Activated naive CD8-positive, alpha-beta T cell treated with anti-CD3 and anti-CD28 coated beads for 36 hours (primary cell): ENCODE results near the gene PCNX2. TPM values are rescaled to one million over a fixed set of nuclear protein-coding genes. Genes with fewer than 3 reads are reported as not detected.

Experiments used
- DNase-seq: peaks from one replicate; pipeline ENCODE4 v3.0.0; 2021
- H3K27ac Mint-ChIP-seq: one replicate; pipeline ENCODE4 v1.8.0; 2022; ENCODE audit warnings: mild to moderate bottlenecking, moderate library complexity, mixed read lengths
- H3K27me3 Mint-ChIP-seq: one replicate; pipeline ENCODE4 v1.8.0; 2022; ENCODE audit warnings: mild to moderate bottlenecking, mixed read lengths
- H3K36me3 Mint-ChIP-seq: one replicate; pipeline ENCODE4 v1.8.0; 2021; ENCODE audit warnings: mild to moderate bottlenecking, mixed read lengths
- H3K4me1 Mint-ChIP-seq: one replicate; pipeline ENCODE4 v1.8.0; 2021; ENCODE audit warnings: mixed read lengths
- H3K4me3 Mint-ChIP-seq: one replicate; pipeline ENCODE4 v1.8.0; 2022; ENCODE audit warnings: mild to moderate bottlenecking, moderate library complexity, mixed read lengths
- H3K9me3 Mint-ChIP-seq: one replicate; pipeline ENCODE4 v1.8.0; 2022; ENCODE audit warnings: mixed read lengths
- total RNA-seq, 2 experiments: library from RNA; stranded (reverse); gene quantifications; one replicate each; pipeline ENCODE4 v1.2.3, GENCODE V29; 2021

Gene PCNX2
- total RNA-seq, 2 experiments from 2014 or later = 10.6 to 12.5 TPM

DNA sequence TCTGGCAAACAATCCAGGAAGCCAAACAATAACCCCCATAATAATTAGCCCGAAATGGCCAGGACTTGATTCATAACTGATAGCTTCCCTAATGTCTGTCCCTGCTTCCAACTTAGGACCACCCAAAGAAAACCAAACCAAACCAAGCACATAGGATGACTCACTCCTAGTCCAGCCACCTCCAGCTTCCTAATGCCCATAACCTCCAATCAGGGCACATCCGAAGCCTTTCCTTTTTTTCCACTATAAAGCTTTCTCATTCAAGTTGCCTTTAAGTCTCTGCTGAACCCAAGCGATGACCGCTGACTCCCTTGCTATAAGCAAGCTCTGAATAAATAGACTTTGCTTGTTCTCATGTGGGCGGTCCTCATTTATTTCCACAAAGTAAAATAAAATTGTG lies 40.4 kb downstream of the PCNX2 start:
- DNase-seq = no peak
- no peaks in the 10 kb centered on the region for H3K27me3 Mint-ChIP-seq
- no peaks in the 10 kb centered on the region for H3K4me1 Mint-ChIP-seq
- H3K9me3 Mint-ChIP-seq = no peaks in the 10 kb centered on the region
- no peak overlapping the region for H3K4me3 Mint-ChIP-seq
- H3K27ac Mint-ChIP-seq = no peak overlapping the region
- peaks cover 22% of the 10 kb centered on the region for H3K36me3 Mint-ChIP-seq

DNA sequence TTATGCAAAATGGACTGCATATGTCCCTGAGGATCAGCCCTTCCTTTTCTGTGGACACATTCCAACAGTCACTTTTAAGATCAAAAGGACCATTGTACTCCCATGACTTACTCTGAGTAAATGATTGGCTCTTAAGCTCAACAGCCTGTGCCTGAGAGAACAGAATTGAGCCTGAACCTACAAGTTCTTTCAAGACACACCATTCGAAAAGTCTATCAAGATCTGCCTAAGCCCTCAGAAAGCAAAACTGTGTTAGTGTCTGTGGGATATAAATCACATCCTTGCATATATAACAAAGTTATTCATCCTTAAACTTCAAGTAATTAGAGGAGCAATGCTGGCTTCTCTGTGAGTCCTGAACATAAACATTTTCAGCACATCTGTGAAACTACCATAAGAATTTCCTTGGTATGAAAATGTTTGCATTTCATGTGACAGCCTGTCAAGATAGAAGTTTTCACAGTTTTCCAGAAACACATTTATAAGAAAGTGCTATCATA lies 41.6 kb downstream of the PCNX2 start:
- no peak overlapping the region for H3K27ac Mint-ChIP-seq
- no peaks in the 10 kb centered on the region for H3K9me3 Mint-ChIP-seq
- H3K4me1 Mint-ChIP-seq = no peaks in the 10 kb centered on the region
- H3K27me3 Mint-ChIP-seq = no peaks in the 10 kb centered on the region
- DNase-seq = no peak
- H3K4me3 Mint-ChIP-seq = no peak overlapping the region
- peaks cover 19% of the 10 kb centered on the region for H3K36me3 Mint-ChIP-seq

DNA sequence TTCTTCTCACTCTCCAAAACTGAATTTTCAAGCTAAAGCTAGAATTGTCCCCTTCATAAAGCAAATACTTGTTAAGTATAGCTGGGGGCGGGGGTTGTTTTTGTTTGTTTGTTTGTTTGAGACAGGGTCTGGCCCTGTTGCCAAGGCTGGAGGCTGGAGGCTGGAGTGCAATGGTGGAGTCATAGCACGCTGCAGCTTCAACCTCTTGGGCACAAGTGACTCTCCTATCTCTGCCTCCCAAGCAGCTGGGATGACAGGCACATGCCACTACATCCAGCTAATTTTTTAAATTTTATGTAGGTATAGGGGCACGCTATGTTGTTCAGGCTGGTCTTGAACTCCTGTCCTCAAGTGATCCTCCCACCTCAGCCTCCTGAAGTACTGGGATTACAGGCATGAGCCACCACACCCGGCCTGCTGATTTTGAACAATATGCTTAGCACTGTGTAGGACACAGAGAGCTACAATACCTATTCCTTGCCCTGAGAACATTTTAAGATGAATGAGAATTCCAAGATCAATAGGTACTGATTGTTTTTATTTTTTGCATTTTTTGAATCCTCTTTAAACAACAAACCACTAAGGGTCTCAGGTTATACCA lies 42.2 kb downstream of the PCNX2 start:
- DNase-seq = no peak
- H3K9me3 Mint-ChIP-seq = no peaks in the 10 kb centered on the region
- H3K4me1 Mint-ChIP-seq = no peaks in the 10 kb centered on the region
- no peaks in the 10 kb centered on the region for H3K27me3 Mint-ChIP-seq
- H3K4me3 Mint-ChIP-seq = no peak overlapping the region
- H3K27ac Mint-ChIP-seq = no peak overlapping the region
- peaks cover 18% of the 10 kb centered on the region for H3K36me3 Mint-ChIP-seq

DNA sequence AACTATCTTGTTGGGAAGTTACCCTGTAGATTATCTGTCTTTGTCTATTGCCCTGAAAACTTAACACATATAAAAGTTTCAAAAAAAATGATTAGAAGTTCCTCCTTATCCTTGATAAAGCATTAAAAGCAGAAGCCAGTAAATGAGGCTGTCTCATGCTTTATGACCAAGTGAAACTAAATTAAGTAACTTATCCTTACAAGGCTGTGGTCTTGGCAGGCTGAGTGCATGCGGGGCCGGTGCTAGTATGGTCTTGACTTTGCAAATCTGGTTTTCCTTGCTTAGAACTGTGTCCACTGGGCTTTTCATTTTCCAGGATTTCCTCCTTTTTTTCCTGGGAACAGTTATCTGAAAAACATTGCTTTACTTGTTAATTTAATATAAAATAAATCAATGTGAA lies 43.1 kb downstream of the PCNX2 start:
- DNase-seq = no peak
- no peaks in the 10 kb centered on the region for H3K9me3 Mint-ChIP-seq
- peaks cover 14% of the 10 kb centered on the region for H3K36me3 Mint-ChIP-seq
- H3K27ac Mint-ChIP-seq = no peak overlapping the region
- no peaks in the 10 kb centered on the region for H3K27me3 Mint-ChIP-seq
- no peaks in the 10 kb centered on the region for H3K4me1 Mint-ChIP-seq
- no peak overlapping the region for H3K4me3 Mint-ChIP-seq

DNA sequence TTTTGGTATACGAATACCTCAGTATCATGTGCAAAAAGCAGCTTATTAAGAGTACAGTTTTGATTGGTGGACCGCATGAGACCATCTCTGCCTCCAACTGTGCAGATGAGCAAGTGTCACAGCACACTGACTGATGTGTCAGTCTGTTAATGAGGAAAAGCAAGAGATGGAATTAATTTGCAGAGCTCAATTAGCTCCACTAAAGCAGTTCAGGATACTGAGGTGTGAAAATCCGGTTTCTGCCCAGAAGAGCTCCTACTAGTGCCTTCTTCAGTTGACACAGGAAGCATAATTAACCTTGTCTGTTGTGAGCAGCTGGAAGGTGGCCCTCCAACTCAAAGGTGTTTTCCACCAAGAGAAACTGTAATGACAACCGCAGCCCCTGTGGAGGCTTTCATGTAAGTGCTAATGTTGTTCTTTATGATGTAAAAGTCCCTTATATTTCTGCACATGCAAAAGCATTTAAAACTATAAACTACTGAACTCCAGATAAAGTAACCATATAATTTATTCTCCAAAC lies 44.3 kb downstream of the PCNX2 start:
- Mint-ChIP-seq H3K27ac (no peak overlapping the region), H3K4me3 (no peak overlapping the region), H3K27me3 (no peaks in the 10 kb centered on the region), H3K36me3 (peaks cover 10% of the 10 kb centered on the region), H3K4me1 (no peaks in the 10 kb centered on the region), H3K9me3 (no peaks in the 10 kb centered on the region)
- DNase-seq = no peak

DNA sequence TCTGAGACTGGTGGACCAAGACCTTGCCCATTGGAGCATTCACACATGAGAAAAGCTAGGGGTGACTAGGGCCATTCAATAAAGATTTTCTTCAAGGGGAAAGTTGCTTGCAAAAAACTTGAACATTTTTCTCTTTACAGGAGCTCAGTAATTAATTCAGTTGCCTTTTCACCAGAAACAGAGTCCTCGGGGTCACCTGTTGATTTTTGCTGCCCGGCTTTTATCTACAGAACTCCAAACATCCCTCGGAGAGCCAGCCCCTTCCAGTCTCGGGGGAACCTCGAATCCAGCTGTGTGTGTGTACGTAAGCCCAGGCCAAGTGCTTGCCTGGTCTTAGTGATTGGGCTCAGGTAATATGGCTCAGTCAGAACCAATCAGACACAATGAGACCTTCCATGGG lies 47.5 kb downstream of the PCNX2 start:
- Mint-ChIP-seq H3K4me3 (no peak overlapping the region), H3K27ac (no peak overlapping the region), H3K9me3 (no peaks in the 10 kb centered on the region), H3K4me1 (no peaks in the 10 kb centered on the region), H3K27me3 (no peaks in the 10 kb centered on the region), H3K36me3 (peaks cover 17% of the 10 kb centered on the region)
- no peak for DNase-seq

DNA sequence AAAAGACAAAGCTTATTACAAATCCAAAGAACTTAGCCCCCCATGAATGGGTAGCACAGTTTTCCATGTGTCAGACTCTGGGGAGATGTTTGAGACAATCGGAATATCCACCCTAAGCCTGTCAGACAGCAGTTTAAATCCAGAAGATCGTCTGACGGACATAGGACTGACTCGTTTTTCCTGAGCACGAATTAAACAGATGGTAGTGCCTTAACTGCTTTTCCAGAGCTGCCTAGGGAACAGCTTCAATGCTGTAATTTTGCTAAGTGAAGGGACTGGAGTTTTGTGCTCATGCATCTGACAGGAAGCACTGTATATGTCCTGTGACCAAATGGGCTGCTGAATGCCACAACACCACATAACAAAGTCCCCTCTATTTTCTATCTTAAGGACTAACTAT lies 48.6 kb downstream of the PCNX2 start:
- no peak overlapping the region for H3K4me3 Mint-ChIP-seq
- no peaks in the 10 kb centered on the region for H3K4me1 Mint-ChIP-seq
- DNase-seq = no peak
- no peaks in the 10 kb centered on the region for H3K27me3 Mint-ChIP-seq
- no peaks in the 10 kb centered on the region for H3K9me3 Mint-ChIP-seq
- no peak overlapping the region for H3K27ac Mint-ChIP-seq
- H3K36me3 Mint-ChIP-seq = peaks cover 17% of the 10 kb centered on the region

DNA sequence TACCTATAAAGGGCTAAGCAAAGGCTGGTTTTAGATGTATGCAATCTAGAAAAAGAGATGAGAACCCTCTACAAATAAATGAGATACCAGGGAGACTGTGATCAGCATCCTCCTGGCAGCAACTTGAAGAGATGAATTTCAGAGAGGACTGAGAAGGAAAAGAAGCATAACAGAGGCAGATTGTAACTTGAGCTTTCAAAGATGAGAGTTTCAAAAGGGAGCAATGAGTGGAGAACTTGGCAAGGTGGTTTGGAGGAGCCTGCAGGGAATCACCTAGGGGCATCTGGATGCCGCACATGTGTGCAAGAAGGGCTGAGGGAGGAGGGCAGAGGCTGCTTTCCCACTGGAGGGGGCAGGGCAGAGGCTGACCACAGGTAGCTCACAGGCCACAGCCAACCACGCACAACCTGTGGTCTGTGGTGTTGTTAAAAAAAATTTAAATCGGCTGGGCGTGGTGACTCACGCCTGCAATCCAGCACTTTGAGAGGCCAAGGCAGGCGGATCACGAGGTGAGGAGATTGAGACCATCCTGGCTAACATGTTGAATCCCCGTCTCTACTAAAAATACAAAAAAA lies 50.2 kb downstream of the PCNX2 start:
- Mint-ChIP-seq H3K36me3 (peaks cover 17% of the 10 kb centered on the region), H3K9me3 (no peaks in the 10 kb centered on the region), H3K27me3 (no peaks in the 10 kb centered on the region), H3K27ac (no peak overlapping the region), H3K4me3 (no peak overlapping the region), H3K4me1 (no peaks in the 10 kb centered on the region)
- DNase-seq = no peak

DNA sequence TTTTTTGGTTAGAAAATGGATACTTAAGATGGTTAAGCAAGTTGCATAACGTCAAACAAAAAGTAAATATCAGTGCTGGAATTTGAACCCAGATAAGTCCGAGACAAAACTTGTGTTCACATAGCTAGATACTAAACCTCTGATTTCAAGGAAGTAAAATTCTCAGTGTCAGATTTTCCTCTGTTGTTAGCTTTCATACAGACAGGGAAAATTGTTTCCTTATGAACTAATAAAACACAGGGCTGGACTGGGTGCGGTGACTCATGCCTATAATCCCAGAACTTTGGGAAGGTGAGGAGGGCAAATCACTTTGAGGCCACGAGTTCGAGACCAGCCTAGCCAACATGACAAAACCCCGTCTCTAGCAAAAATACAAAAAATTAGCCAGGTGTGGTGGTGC lies 51.3 kb downstream of the PCNX2 start:
- H3K27ac Mint-ChIP-seq = no peak overlapping the region
- no peaks in the 10 kb centered on the region for H3K27me3 Mint-ChIP-seq
- no peaks in the 10 kb centered on the region for H3K4me1 Mint-ChIP-seq
- H3K36me3 Mint-ChIP-seq = peaks cover 15% of the 10 kb centered on the region
- DNase-seq = no peak
- no peak overlapping the region for H3K4me3 Mint-ChIP-seq
- H3K9me3 Mint-ChIP-seq = no peaks in the 10 kb centered on the region

DNA sequence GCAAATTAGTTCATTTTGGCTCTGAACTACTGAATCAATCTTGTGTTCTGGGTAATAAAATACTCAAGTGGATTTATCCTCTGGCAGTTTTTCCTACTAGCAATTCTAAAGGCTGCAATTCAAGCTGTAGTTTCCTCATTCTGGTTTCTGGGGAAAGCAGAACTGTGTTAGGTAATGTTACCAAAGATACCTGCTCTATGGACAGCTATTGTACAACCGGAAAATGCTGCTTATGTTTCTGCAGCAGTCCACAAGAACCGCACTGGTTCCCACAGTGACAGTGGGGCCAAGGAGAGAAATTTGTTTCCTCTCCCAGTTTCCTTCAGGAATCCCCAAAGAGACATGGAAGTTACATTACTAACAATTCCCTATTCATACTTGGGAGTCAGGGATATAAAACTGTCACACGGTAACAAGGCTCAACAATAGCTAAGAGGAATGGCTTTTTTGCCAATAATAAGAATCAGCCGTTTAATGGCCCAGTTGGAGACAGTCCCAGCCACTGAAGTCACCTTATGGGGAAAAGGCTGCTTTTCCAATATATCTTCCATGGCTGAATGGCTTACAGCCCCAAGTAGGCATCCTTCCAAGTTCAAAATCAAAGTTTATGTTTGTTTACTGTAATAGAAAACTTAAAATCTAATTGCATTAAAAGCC lies 52.6 kb downstream of the PCNX2 start:
- Mint-ChIP-seq H3K4me1 (no peaks in the 10 kb centered on the region), H3K9me3 (no peaks in the 10 kb centered on the region), H3K27me3 (no peaks in the 10 kb centered on the region), H3K36me3 (peaks cover 7% of the 10 kb centered on the region), H3K27ac (no peak overlapping the region), H3K4me3 (no peak overlapping the region)
- DNase-seq = no peak

DNA sequence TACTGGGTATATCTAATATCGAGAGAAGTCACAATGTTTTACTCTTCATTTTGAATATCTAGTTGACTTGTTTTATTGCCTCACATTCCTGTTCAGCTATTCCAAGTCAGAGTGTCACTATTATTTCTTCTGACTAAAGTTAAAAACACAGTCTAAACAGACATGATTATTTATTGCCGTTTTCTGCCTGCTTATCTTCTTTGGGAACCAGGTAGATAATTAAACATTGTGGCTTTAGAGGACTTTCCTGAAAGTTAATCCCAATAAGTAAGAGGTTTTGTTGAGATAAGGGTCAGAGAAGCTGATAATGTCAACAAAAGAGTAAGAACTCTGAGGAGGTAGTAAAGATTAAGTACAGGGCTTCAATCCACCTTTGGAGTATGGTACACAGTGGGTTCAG lies 53.8 kb downstream of the PCNX2 start:
- no peaks in the 10 kb centered on the region for H3K4me1 Mint-ChIP-seq
- H3K27me3 Mint-ChIP-seq = no peaks in the 10 kb centered on the region
- H3K4me3 Mint-ChIP-seq = no peak overlapping the region

DNA sequence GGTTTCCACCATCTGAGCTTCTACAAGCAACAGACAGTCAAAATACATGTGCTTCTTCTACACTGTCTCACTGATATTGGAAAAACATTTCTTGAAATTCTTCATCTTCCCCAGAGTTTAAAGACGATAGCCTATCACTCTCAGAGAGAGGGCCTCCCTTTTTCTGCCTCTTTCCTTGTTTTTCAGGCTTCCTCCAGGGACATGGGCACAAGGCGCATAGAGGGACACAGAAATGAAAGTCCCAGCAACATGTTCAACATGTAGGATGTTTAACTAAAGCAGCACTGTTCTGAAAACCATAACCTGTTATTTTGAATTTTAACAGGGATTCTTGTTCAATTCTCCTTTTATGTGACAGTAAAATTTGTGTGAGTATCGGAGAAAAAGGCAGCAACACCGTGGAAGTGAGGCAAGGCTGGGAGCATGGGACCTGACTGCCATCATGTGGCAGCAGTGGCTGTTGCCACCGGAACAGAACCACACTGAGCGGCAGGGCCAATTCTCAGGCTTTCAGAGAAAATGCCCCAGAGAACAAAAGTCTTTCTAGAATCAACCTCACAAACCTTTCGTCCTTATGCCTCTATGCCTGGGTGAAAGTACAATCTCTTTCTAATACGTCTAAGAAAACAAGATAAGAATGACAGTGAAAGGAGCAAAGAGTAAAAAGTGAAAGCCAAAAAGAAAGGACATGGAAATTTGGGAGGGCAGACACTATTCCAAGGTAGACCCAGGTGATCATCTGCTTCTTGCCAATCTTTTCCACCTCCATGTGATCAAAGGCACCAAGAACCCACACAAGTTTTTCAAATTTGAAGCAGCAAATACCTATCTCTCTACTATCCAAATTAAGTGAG lies 54.5 kb downstream of the PCNX2 start:
- Mint-ChIP-seq H3K4me3 (no peak overlapping the region), H3K27ac (no peak overlapping the region), H3K27me3 (no peaks in the 10 kb centered on the region), H3K9me3 (no peaks in the 10 kb centered on the region), H3K36me3 (peaks cover 8% of the 10 kb centered on the region), H3K4me1 (no peaks in the 10 kb centered on the region)
- no peak for DNase-seq

More for the DNA sequence above, 53.8 kb downstream of the PCNX2 start:
- no peak for DNase-seq
- H3K9me3 Mint-ChIP-seq = no peaks in the 10 kb centered on the region
- H3K36me3 Mint-ChIP-seq = peaks cover 7% of the 10 kb centered on the region
- H3K27ac Mint-ChIP-seq = no peak overlapping the region

DNA sequence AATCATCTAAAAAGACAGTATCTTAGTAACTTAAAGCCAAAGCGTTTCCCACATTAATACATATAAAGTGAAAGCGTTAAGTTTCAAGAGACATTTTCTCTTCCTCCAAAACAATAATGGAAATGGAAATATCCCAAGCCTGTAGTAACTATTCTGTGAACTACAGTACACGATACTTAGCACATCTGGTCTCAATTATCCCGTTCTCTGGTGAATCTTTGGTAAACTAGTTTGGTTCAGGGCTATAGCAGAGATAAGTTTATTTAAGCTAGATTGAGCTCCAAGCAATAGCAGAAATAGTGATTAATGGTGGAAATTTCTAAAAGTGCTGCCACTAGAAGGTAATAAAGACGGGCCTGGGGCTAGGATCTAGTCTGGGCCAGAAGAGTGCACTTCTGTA lies 55.2 kb downstream of the PCNX2 start:
- no peak overlapping the region for H3K4me3 Mint-ChIP-seq
- H3K27me3 Mint-ChIP-seq = no peaks in the 10 kb centered on the region
- H3K27ac Mint-ChIP-seq = no peak overlapping the region
- no peaks in the 10 kb centered on the region for H3K4me1 Mint-ChIP-seq
- DNase-seq = no peak
- peaks cover 10% of the 10 kb centered on the region for H3K36me3 Mint-ChIP-seq
- no peaks in the 10 kb centered on the region for H3K9me3 Mint-ChIP-seq

DNA sequence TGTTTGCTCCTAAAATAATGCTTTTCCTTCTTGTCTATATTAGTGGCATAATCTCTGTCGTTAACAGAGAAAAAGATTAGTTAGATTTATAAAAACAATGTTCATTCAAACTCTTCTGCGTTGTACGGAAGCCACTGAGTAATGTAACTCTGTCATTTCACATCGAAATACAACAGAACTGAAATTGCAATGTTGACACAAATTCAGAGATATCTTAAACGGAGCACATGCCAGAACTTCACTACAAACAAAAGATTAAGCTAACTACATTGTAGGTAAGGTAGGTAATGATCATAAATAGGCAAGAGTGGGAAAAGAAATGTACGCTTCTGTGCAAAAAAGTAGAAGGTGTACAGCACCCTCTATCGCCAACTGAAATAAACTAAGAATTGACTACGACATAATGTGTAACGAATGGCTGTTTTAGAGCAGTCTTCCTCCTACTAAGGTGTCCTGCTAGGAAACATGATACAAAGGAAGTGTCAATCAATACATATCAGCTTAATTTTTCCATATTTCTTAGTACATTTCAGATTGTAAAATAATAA lies 56.6 kb downstream of the PCNX2 start:
- Mint-ChIP-seq H3K27me3 (no peaks in the 10 kb centered on the region), H3K4me1 (no peaks in the 10 kb centered on the region), H3K4me3 (no peak overlapping the region), H3K9me3 (no peaks in the 10 kb centered on the region), H3K36me3 (peaks cover 5% of the 10 kb centered on the region), H3K27ac (no peak overlapping the region)
- DNase-seq = no peak

DNA sequence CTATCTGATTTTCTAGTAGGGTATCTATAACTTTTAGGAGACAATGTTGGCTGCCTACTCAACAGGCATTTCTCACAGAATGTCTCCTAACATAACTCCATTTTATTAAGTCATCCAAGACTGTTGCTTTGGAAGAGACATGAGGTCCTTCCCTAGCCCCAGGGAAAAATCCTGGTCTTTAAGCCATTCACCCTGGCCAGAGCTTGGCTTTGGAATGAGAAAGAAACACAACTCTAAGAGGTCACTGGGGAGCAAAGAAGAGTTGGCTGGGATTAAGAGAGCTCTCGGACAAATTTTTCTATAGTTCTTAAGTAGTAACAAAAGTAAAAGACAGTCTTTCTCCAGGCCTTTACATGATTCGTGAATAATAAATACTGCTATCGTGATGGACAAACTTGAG lies 57.9 kb downstream of the PCNX2 start:
- no peaks in the 10 kb centered on the region for H3K9me3 Mint-ChIP-seq
- no peak overlapping the region for H3K27ac Mint-ChIP-seq
- H3K27me3 Mint-ChIP-seq = no peaks in the 10 kb centered on the region
- H3K4me3 Mint-ChIP-seq = no peak overlapping the region
- H3K4me1 Mint-ChIP-seq = no peaks in the 10 kb centered on the region
- H3K36me3 Mint-ChIP-seq = peaks cover 9% of the 10 kb centered on the region
- DNase-seq = no peak
